ENCODE measurements around the gene ZBTB6. TPM values are rescaled to one million over a fixed set of nuclear protein-coding genes. Genes with fewer than 3 reads are reported as not detected.

The ZBTB6 gene
- total RNA-seq, 1 donor from 2014 or later, result 2.0 TPM

- intact Hi-C loops (cut with DNase I), result loop anchor here (2.0 to 5.0 kb wide), 2 partner anchors 36 to 49 kb away; no protein-coding TSS in a partner anchor
- H3K27me3 ChIP-seq, result no peaks in the 10 kb centered on the region
- H3K36me3 ChIP-seq, result peaks cover 7 to 20% of the 10 kb centered on the region in 2 donors
- TF ChIP-seq CTCF (IDR thresholded peaks at IDR 0.05), result no peak
- peak overlapping the region; percentile 90 to 93 for H3K27ac ChIP-seq
- peaks cover 11 to 18% of the 10 kb centered on the region in 2 donors for H3K4me1 ChIP-seq
- DNase-seq (ENCODE audit: low spot score in 2 of 2), result no peak
- H3K9me3 ChIP-seq, result no peaks in the 10 kb centered on the region
- H3K4me3 ChIP-seq, result peak overlapping the region; percentile 96 to 97
These were observed 28.6 kb upstream of the ZBTB6 start for GRCh38 chr9:122941582-122942234.

GRCh38 chr9:122940749-122941581, 27.8 kb upstream of the ZBTB6 start, which contains the start of gene RABGAP1:
TSS of gene RABGAP1 (plus strand) at chr9:122941020. CDS start at chr9:122957060, 16,040 bp downstream.
- H3K9me3 ChIP-seq, result no peaks in the 10 kb centered on the region
- intact Hi-C loops (cut with DNase I), result loop anchor here (1.0 to 5.0 kb wide), 4 partner anchors 10 to 50 kb away; partner anchors contain the start of genes RC3H2 and ZBTB26
- peak; percentile 97 to 100 for DNase-seq (ENCODE audit: low spot score in 2 of 2)
- TF ChIP-seq CTCF (IDR thresholded peaks at IDR 0.05), result no peak
- peaks cover 9 to 13% of the 10 kb centered on the region in 2 donors for H3K4me1 ChIP-seq
- H3K27ac ChIP-seq, result peak within 1 kb of the TSS; percentile 90 to 93
- peaks cover 13 to 21% of the 10 kb centered on the region in 2 donors for H3K36me3 ChIP-seq
- no peaks in the 10 kb centered on the region for H3K27me3 ChIP-seq
- peak within 1 kb of the TSS; percentile 96 to 97 for H3K4me3 ChIP-seq

GRCh38 chr9:122940454-122940748, 27.3 kb upstream of the ZBTB6 start:
- intact Hi-C loops (cut with DNase I), result loop anchor here (1.0 to 5.0 kb wide), 4 partner anchors 9 to 50 kb away; partner anchors contain the start of genes RC3H2 and ZBTB26
- DNase-seq (ENCODE audit: low spot score in 2 of 2), result no peak
- no peaks in the 10 kb centered on the region for H3K9me3 ChIP-seq
- peak overlapping the region; percentile 96 to 97 for H3K4me3 ChIP-seq
- peak overlapping the region; percentile 61 to 69 for H3K27ac ChIP-seq
- TF ChIP-seq CTCF (IDR thresholded peaks at IDR 0.05), result no peak
- no peaks in the 10 kb centered on the region for H3K27me3 ChIP-seq
- H3K4me1 ChIP-seq, result peaks cover 8 to 9% of the 10 kb centered on the region in 2 donors
- peaks cover 13 to 21% of the 10 kb centered on the region in 2 donors for H3K36me3 ChIP-seq

DNA sequence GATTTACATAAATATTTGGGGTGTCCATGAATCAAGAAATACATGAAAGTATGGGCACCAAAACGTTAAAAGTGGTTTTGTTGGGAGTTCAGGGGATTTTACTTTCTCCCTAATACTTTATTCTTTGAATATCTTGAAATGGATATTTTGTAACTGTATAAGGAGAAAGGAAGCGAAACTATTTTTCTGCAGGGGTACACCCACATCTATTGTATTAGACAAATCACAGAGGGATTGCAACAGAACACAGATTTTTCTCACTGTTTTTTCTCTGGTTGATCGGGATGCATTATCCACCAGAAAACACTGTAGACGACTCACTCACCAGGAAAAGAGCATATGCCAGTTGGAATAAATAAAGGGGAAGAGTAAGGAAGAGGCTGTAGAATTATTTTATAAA, 26.5 kb upstream of the ZBTB6 start:
- intact Hi-C loops (cut with DNase I), result no loop called here
- no peak overlapping the region for H3K27ac ChIP-seq
- peaks cover 13 to 19% of the 10 kb centered on the region in 2 donors for H3K36me3 ChIP-seq
- H3K9me3 ChIP-seq, result no peaks in the 10 kb centered on the region
- H3K27me3 ChIP-seq, result no peaks in the 10 kb centered on the region
- DNase-seq (ENCODE audit: low spot score in 2 of 2), result no peak
- peaks cover 6 to 9% of the 10 kb centered on the region in 2 donors for H3K4me1 ChIP-seq
- TF ChIP-seq CTCF (IDR thresholded peaks at IDR 0.05), result no peak
- H3K4me3 ChIP-seq, result no peak overlapping the region

DNA sequence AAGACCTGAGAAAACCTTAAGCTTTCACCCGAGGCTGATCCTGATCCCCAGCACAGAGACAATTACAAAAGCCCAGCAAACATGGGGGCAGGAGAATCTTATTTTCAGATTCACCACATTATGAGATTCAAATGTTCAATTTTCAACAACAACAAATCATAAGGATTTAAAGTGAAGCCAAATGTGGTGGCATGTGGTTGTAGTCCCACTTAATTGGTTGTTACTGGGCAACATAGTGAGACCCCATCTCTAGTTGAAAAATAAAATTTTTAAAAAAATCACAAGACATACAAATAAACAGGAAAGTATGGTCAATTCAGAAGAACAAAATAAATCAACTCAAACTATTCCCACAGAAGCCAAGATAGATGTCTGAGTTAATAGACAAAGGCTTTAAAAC, 23.8 kb upstream of the ZBTB6 start:
- no peak for DNase-seq (ENCODE audit: low spot score in 2 of 2)
- H3K9me3 ChIP-seq, result no peaks in the 10 kb centered on the region

More for the DNA sequence above, 23.8 kb upstream of the ZBTB6 start:
- Histone ChIP-seq H3K4me3 (no peak overlapping the region), H3K4me1 (peaks cover 7 to 14% of the 10 kb centered on the region in 2 donors), H3K36me3 (peaks cover 13 to 17% of the 10 kb centered on the region in 2 donors), H3K27me3 (no peaks in the 10 kb centered on the region), H3K27ac (no peak overlapping the region)
- intact Hi-C loops (cut with DNase I), result no loop called here
- TF ChIP-seq CTCF (IDR thresholded peaks at IDR 0.05), result no peak

All from ascending aorta (tissue), 2 donors.